Suprapubic skin (tissue), 4 donors: ENCODE measurements around the gene TMEM242.

ENCODE experiments used
- CTCF ChIP-seq, 2 donors: fragments of 200-600 bp in 1 of 2; fragments of 450-650 bp in 1 of 2; sonication (generic) in 1 of 2; IDR thresholded peaks; one replicate each; pipeline ENCODE4 v1.5.1; 2016 to 2019; ENCODE audit warnings: antibody characterized with exemption in 2 of 2, mild to moderate bottlenecking in 1 of 2, moderate library complexity in 1 of 2
- POLR2A ChIP-seq, 2 donors: fragments of 450-650 bp; IDR thresholded peaks; one replicate each; pipeline ENCODE4 v1.6.1; 2017; ENCODE audit warnings: antibody characterized with exemption in 2 of 2, mild to moderate bottlenecking in 2 of 2, moderate library complexity in 2 of 2
- POLR2AphosphoS5 ChIP-seq, 3 donors: sonication (generic); formaldehyde crosslinking; IDR thresholded peaks; one replicate each; pipeline ENCODE4 v1.6.1; 2017; ENCODE audit warnings: antibody characterized with exemption in 3 of 3

- TF ChIP-seq CTCF (IDR thresholded peaks at IDR 0.05) (no peak), POLR2AphosphoS5 (IDR thresholded peaks at IDR 0.05) (no peak), POLR2A (IDR thresholded peaks at IDR 0.05) (no peak)
Measured at GRCh38 chr6:157265635-157266034, 57.7 kb downstream of the TMEM242 start.
